Measurements from ENCODE around the gene CDX1. TPM values are rescaled to one million over a fixed set of nuclear protein-coding genes. Genes with fewer than 3 reads are reported as not detected.

Gene CDX1
- total RNA-seq, 2 experiments from 2014 or later, result not detected

DNA sequence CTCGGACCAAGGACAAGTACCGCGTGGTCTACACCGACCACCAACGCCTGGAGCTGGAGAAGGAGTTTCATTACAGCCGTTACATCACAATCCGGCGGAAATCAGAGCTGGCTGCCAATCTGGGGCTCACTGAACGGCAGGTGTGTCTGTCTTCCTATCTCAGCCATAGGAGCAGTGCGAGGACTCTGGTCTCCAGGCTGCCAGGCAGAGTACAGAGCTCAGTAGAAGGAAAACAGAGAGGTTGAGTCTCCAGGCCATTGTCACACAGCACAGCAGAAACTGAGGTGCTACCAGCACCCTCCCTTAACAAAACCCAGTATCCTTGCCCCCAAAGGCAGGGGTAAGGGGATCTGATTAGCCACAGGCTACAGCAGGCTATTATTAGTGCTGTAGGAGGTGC is 16.2 kb downstream of the CDX1 start:
- no peak for ATAC-seq (ENCODE audit: poor library complexity)
- H3K4me1 ChIP-seq (ENCODE audit: insufficient read depth, low read length), result no peaks in the 10 kb centered on the region
- POLR2A ChIA-PET, result no interaction called here
- H3K9me3 ChIP-seq (ENCODE audit: control insufficient read depth in 1 of 2, insufficient read depth in 1 of 2, low read length in 2 of 2), result no peaks in the 10 kb centered on the region
- no peak overlapping the region for H3K27ac Mint-ChIP-seq
- CTCF ChIA-PET, result no interaction called here
- H3K9me3 Mint-ChIP-seq, result no peaks in the 10 kb centered on the region
- H3K4me3 ChIP-seq (ENCODE audit: low read length), result no peak overlapping the region
- H3K36me3 ChIP-seq (ENCODE audit: insufficient read depth, low read length), result no peaks in the 10 kb centered on the region
- no peak overlapping the region for H3K27ac ChIP-seq (ENCODE audit: low read depth in 1 of 2, low read length in 2 of 2)
- intact Hi-C loops (cut with DNase I, micrococcal nuclease), result no loop called here
- TF ChIP-seq, protein P1, sequence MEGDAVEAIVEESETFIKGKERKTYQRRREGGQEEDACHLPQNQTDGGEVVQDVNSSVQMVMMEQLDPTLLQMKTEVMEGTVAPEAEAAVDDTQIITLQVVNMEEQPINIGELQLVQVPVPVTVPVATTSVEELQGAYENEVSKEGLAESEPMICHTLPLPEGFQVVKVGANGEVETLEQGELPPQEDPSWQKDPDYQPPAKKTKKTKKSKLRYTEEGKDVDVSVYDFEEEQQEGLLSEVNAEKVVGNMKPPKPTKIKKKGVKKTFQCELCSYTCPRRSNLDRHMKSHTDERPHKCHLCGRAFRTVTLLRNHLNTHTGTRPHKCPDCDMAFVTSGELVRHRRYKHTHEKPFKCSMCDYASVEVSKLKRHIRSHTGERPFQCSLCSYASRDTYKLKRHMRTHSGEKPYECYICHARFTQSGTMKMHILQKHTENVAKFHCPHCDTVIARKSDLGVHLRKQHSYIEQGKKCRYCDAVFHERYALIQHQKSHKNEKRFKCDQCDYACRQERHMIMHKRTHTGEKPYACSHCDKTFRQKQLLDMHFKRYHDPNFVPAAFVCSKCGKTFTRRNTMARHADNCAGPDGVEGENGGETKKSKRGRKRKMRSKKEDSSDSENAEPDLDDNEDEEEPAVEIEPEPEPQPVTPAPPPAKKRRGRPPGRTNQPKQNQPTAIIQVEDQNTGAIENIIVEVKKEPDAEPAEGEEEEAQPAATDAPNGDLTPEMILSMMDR (IDR thresholded peaks at IDR 0.05), result no peak
- H3K36me3 Mint-ChIP-seq (ENCODE audit: low read depth), result no peaks in the 10 kb centered on the region
- peaks cover 0 to 3% of the 10 kb centered on the region in 2 experiments for H3K27me3 ChIP-seq (ENCODE audit: control insufficient read depth in 1 of 2, insufficient read depth in 2 of 2, low read length in 2 of 2)
- no peak for DNase-seq
- no peaks in the 10 kb centered on the region for H3K4me1 Mint-ChIP-seq (ENCODE audit: low read depth)
- H3K27me3 Mint-ChIP-seq, result peaks cover 13% of the 10 kb centered on the region
- no peak overlapping the region for H3K4me3 Mint-ChIP-seq

DNA sequence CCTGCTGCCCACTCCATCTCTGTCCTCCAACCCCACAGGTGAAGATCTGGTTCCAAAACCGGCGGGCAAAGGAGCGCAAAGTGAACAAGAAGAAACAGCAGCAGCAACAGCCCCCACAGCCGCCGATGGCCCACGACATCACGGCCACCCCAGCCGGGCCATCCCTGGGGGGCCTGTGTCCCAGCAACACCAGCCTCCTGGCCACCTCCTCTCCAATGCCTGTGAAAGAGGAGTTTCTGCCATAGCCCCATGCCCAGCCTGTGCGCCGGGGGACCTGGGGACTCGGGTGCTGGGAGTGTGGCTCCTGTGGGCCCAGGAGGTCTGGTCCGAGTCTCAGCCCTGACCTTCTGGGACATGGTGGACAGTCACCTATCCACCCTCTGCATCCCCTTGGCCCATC is 16.9 kb downstream of the CDX1 start:
- POLR2A ChIA-PET, result no interaction called here
- H3K36me3 ChIP-seq (ENCODE audit: insufficient read depth, low read length), result no peaks in the 10 kb centered on the region
- peaks cover under 1 to 5% of the 10 kb centered on the region in 2 experiments for H3K27me3 ChIP-seq (ENCODE audit: control insufficient read depth in 1 of 2, insufficient read depth in 2 of 2, low read length in 2 of 2)
- no peak overlapping the region for H3K4me3 ChIP-seq (ENCODE audit: low read length)
- CTCF ChIA-PET, result no interaction called here
- no peak for DNase-seq
- no peak overlapping the region for H3K27ac Mint-ChIP-seq
- H3K4me3 Mint-ChIP-seq, result no peak overlapping the region
- H3K27ac ChIP-seq (ENCODE audit: low read depth in 1 of 2, low read length in 2 of 2), result no peak overlapping the region
- ATAC-seq (ENCODE audit: poor library complexity), result no peak
- no peaks in the 10 kb centered on the region for H3K4me1 ChIP-seq (ENCODE audit: insufficient read depth, low read length)
- no peaks in the 10 kb centered on the region for H3K9me3 ChIP-seq (ENCODE audit: control insufficient read depth in 1 of 2, insufficient read depth in 1 of 2, low read length in 2 of 2)
- no peaks in the 10 kb centered on the region for H3K4me1 Mint-ChIP-seq (ENCODE audit: low read depth)
- TF ChIP-seq, protein P1 (IDR thresholded peaks at IDR 0.05), result no peak
- H3K36me3 Mint-ChIP-seq (ENCODE audit: low read depth), result no peaks in the 10 kb centered on the region
- H3K9me3 Mint-ChIP-seq, result no peaks in the 10 kb centered on the region
- intact Hi-C loops (cut with DNase I, micrococcal nuclease), result no loop called here
- H3K27me3 Mint-ChIP-seq, result peaks cover 13% of the 10 kb centered on the region

DNA sequence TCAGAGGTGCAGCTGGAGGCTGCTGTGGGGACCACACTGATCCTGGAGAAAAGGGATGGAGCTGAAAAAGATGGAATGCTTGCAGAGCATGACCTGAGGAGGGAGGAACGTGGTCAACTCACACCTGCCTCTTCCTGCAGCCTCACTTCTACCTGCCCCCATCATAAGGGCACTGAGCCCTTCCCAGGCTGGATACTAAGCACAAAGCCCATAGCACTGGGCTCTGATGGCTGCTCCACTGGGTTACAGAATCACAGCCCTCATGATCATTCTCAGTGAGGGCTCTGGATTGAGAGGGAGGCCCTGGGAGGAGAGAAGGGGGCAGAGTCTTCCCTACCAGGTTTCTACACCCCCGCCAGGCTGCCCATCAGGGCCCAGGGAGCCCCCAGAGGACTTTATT is 17.4 kb downstream of the CDX1 start:
- Histone ChIP-seq H3K36me3 (ENCODE audit: insufficient read depth, low read length) (no peaks in the 10 kb centered on the region), H3K27me3 (ENCODE audit: control insufficient read depth in 1 of 2, insufficient read depth in 2 of 2, low read length in 2 of 2) (peaks cover 6 to 8% of the 10 kb centered on the region in 2 experiments), H3K27ac (ENCODE audit: low read depth in 1 of 2, low read length in 2 of 2) (no peak overlapping the region), H3K4me3 (ENCODE audit: low read length) (no peak overlapping the region), H3K4me1 (ENCODE audit: insufficient read depth, low read length) (no peaks in the 10 kb centered on the region), H3K9me3 (ENCODE audit: control insufficient read depth in 1 of 2, insufficient read depth in 1 of 2, low read length in 2 of 2) (no peaks in the 10 kb centered on the region)
- POLR2A ChIA-PET, result no interaction called here
- CTCF ChIA-PET, result no interaction called here
- H3K4me1 Mint-ChIP-seq (ENCODE audit: low read depth), result no peaks in the 10 kb centered on the region
- intact Hi-C loops (cut with DNase I, micrococcal nuclease), result no loop called here
- DNase-seq (no peak), ATAC-seq (ENCODE audit: poor library complexity) (no peak)
- H3K27ac Mint-ChIP-seq, result no peak overlapping the region
- H3K9me3 Mint-ChIP-seq, result no peaks in the 10 kb centered on the region
- H3K36me3 Mint-ChIP-seq (ENCODE audit: low read depth), result no peaks in the 10 kb centered on the region
- peaks cover 13% of the 10 kb centered on the region for H3K27me3 Mint-ChIP-seq
- no peak overlapping the region for H3K4me3 Mint-ChIP-seq
- TF ChIP-seq, protein P1 (IDR thresholded peaks at IDR 0.05), result no peak
